Vagina (tissue), 2 donors: ENCODE measurements around the gene SYNPO2L. TPM values are rescaled to one million over a fixed set of nuclear protein-coding genes. Genes with fewer than 3 reads are reported as not detected.

ENCODE experiments used
- DNase-seq, 2 donors: peaks; one replicate each; pipeline ENCODE4 v3.0.0-alpha.2; 2017; ENCODE audit errors: extremely low spot score in 2 of 2
- H3K27ac ChIP-seq: fragments of 200-600 bp; sonication (generic); one replicate; pipeline ENCODE4 v1.5.1; 2019
- H3K27me3 ChIP-seq: fragments of 200-600 bp; sonication (generic); one replicate; pipeline ENCODE4 v1.5.1; 2019
- H3K36me3 ChIP-seq, 2 donors: fragments of 200-600 bp; sonication (generic); one replicate each; pipeline ENCODE4 v1.5.1; 2017 to 2019
- H3K4me1 ChIP-seq: fragments of 200-600 bp; sonication (generic); one replicate; pipeline ENCODE4 v1.5.1; 2019
- H3K4me3 ChIP-seq, 2 donors: fragments of 200-600 bp; sonication (generic); 1 replicate in 1 of 2; 2 replicates in 1 of 2; pipeline ENCODE4 v1.5.1; 2016 to 2019
- H3K9me3 ChIP-seq: fragments of 200-600 bp; sonication (generic); one replicate; pipeline ENCODE4 v1.5.1; 2019
- POLR2A ChIP-seq, 2 donors: fragments of 450-650 bp; IDR thresholded peaks; one replicate each; pipeline ENCODE4 v1.6.1; 2017; ENCODE audit warnings: antibody characterized with exemption in 2 of 2, mild to moderate bottlenecking in 2 of 2, moderate library complexity in 2 of 2
- POLR2AphosphoS5 ChIP-seq, 2 donors: sonication (generic); formaldehyde crosslinking; IDR thresholded peaks; one replicate each; pipeline ENCODE4 v1.9.0; 2017; ENCODE audit warnings: antibody characterized with exemption in 2 of 2, mild to moderate bottlenecking in 2 of 2, low read depth in 1 of 2; ENCODE audit not compliant: insufficient read depth in 1 of 2
- intact Hi-C: fragments of 100-400 bp; cut with DNase I; formaldehyde crosslinking; loops from one replicate; pipeline ENCODE4 v1.15.1; 2023
- total RNA-seq: library from RNA; depleted of rRNA; stranded (reverse); fragments of >200 nt; gene quantifications from one replicate; pipeline ENCODE4 v1.2.3, GENCODE V29; 2016
- TF ChIP-seq, protein P1 (sequence below), 3 experiments: fragments of 450-650 bp in 2 of 3; fragments of 200-600 bp in 1 of 3; sonication (generic) in 1 of 3; IDR thresholded peaks; one replicate each; pipeline ENCODE4 v1.5.1; 2017 to 2019; ENCODE audit warnings: antibody characterized with exemption in 3 of 3, mild to moderate bottlenecking in 2 of 3, moderate library complexity in 2 of 3

Gene SYNPO2L
- total RNA-seq, 1 donor from 2014 or later = 0.49 TPM

DNA sequence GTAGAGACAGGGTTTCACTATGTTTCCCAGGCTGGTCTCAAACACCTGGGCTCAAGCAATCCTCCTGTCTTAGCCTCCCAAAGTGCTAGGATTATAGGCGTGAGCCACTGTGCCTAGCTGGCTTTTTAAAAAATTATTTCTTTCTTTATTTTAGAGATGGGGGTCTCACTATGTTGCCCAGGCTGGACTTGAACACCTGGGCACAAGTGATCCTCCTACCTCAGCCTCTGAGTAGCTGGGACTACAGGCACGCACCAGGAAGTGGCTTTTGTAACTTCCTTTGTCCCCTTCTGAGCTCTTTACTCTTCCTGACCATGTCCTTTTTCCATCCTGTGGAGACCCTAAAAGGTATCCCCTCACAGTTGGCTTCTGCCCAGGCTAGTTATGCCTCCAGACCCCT, 12.5 kb downstream of the SYNPO2L start:
- Histone ChIP-seq H3K9me3 (no peaks in the 10 kb centered on the region), H3K27ac (no peak overlapping the region), H3K4me3 (no peak overlapping the region), H3K4me1 (peaks cover 13% of the 10 kb centered on the region), H3K27me3 (no peaks in the 10 kb centered on the region), H3K36me3 (no peaks in the 10 kb centered on the region)
- TF ChIP-seq POLR2AphosphoS5 (IDR thresholded peaks at IDR 0.05; ENCODE audit: insufficient read depth in 1 of 2, low read depth in 1 of 2) = no peak
- TF ChIP-seq POLR2A (IDR thresholded peaks at IDR 0.05) = no peak
- TF ChIP-seq, protein P1, sequence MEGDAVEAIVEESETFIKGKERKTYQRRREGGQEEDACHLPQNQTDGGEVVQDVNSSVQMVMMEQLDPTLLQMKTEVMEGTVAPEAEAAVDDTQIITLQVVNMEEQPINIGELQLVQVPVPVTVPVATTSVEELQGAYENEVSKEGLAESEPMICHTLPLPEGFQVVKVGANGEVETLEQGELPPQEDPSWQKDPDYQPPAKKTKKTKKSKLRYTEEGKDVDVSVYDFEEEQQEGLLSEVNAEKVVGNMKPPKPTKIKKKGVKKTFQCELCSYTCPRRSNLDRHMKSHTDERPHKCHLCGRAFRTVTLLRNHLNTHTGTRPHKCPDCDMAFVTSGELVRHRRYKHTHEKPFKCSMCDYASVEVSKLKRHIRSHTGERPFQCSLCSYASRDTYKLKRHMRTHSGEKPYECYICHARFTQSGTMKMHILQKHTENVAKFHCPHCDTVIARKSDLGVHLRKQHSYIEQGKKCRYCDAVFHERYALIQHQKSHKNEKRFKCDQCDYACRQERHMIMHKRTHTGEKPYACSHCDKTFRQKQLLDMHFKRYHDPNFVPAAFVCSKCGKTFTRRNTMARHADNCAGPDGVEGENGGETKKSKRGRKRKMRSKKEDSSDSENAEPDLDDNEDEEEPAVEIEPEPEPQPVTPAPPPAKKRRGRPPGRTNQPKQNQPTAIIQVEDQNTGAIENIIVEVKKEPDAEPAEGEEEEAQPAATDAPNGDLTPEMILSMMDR (IDR thresholded peaks at IDR 0.05) = no peak
- DNase-seq = no peak
- intact Hi-C loops = loop anchor here (2.0 kb wide), 1 partner anchor 113 kb away; no protein-coding TSS in a partner anchor

DNA sequence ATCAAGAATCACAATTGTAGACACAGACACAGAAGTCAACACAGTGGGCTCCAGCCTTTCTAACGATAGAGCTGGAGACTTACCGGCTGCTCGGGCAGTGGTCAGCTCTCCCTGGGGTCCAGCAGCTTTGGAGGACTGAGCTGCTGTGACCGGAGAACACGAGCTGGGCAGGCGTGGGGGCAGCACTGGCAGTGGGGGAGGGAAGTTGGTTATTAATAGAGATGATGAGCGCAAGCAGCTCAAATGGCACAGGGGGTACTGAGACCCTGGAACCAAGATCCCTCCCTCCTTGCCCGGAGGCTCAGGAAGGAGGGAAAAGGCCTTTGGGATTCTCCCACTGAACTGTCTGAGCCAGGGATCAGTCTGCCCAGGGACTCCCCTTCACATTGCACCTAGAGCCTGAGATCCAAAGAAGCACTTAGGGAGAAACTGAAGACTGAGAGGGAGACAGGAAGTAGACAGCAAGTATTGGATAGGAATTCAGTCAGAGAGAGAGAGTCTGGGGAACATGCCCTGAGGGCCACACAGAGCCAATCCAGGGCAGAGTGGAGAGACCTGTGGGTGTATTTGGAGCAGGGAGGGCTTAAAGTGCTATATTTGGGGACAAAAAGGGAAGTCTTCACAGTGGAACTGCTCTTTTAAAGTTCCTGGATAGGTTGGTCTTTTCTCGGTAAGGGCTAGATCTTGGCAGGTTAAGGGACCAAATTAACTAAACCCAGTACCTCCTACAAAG, 14.3 kb downstream of the SYNPO2L start, which contains the start of gene MYOZ1:
Gene MYOZ1, minus strand, starts transcription at position 147 of the 733 bp plus-strand sequence. CDS start 1,457 bp downstream, outside the sequence.
- intact Hi-C loops = loop anchor here (2.0 kb wide), 1 partner anchor 111 kb away; no protein-coding TSS in a partner anchor
- H3K27me3 ChIP-seq = no peaks in the 10 kb centered on the region
- no peak within 1 kb of the TSS for H3K27ac ChIP-seq

DNA sequence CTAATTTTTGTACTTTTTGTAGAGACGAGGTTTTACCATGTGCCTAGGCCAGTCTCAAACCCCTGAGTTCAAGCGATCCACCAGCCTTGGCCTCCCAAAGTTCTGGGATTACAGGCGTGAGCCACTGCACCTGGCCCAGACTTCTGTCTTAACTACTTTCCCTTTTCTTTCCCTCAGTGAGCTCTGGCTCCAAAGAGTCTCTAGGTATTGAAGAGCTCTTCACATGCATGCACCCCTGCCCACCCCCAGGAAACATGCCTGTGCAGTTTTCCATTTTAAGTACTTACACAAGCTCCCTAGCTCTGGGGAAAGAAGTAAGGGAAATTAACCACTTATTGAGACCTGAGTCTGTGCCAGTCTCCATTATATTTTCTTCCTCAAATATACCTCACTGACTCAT, 16.5 kb downstream of the SYNPO2L start:
- H3K27me3 ChIP-seq = no peaks in the 10 kb centered on the region
- no peaks in the 10 kb centered on the region for H3K4me1 ChIP-seq
- H3K9me3 ChIP-seq = no peaks in the 10 kb centered on the region
- H3K27ac ChIP-seq = no peak overlapping the region
- H3K36me3 ChIP-seq = no peaks in the 10 kb centered on the region
- TF ChIP-seq POLR2A (IDR thresholded peaks at IDR 0.05) = no peak
- TF ChIP-seq POLR2AphosphoS5 (IDR thresholded peaks at IDR 0.05; ENCODE audit: insufficient read depth in 1 of 2, low read depth in 1 of 2) = no peak
- TF ChIP-seq, protein P1 (IDR thresholded peaks at IDR 0.05) = no peak
- H3K4me3 ChIP-seq = no peak overlapping the region
- intact Hi-C loops = no loop called here
- no peak for DNase-seq

More for the DNA sequence above, 14.3 kb downstream of the SYNPO2L start, which contains the start of gene MYOZ1:
- DNase-seq = no peak
- Histone ChIP-seq H3K36me3 (no peaks in the 10 kb centered on the region), H3K4me1 (no peaks in the 10 kb centered on the region), H3K9me3 (no peaks in the 10 kb centered on the region), H3K4me3 (no peak within 1 kb of the TSS)
- TF ChIP-seq POLR2A (IDR thresholded peaks at IDR 0.05) = no peak
- no peak for TF ChIP-seq POLR2AphosphoS5 (IDR thresholded peaks at IDR 0.05; ENCODE audit: insufficient read depth in 1 of 2, low read depth in 1 of 2)

DNA sequence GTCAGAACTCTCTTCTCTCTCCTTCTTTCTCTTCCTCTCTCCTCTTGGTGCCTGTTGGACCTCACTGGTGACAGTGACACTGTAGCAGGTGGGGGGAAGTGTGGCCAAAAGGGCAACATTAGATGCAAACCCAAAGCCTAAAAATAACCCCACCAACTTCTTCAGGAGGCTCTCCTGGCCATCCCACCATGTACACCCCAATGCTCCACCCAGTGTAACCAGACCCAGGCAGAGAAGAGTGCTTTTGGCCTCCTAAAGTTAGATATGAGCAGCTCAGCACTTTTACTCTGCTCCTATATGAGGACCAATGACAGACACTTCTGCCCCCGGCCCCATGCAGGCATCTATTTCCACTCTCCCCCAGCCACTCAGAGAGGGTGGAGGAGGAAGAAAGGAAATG, 20.0 kb downstream of the SYNPO2L start:
- intact Hi-C loops = no loop called here
- TF ChIP-seq POLR2A (IDR thresholded peaks at IDR 0.05) = no peak
- no peak for TF ChIP-seq POLR2AphosphoS5 (IDR thresholded peaks at IDR 0.05; ENCODE audit: insufficient read depth in 1 of 2, low read depth in 1 of 2)
- TF ChIP-seq, protein P1 (IDR thresholded peaks at IDR 0.05) = no peak
- Histone ChIP-seq H3K4me1 (no peaks in the 10 kb centered on the region), H3K27me3 (no peaks in the 10 kb centered on the region), H3K4me3 (no peak overlapping the region), H3K9me3 (no peaks in the 10 kb centered on the region), H3K36me3 (no peaks in the 10 kb centered on the region), H3K27ac (no peak overlapping the region)
- DNase-seq = no peak

DNA sequence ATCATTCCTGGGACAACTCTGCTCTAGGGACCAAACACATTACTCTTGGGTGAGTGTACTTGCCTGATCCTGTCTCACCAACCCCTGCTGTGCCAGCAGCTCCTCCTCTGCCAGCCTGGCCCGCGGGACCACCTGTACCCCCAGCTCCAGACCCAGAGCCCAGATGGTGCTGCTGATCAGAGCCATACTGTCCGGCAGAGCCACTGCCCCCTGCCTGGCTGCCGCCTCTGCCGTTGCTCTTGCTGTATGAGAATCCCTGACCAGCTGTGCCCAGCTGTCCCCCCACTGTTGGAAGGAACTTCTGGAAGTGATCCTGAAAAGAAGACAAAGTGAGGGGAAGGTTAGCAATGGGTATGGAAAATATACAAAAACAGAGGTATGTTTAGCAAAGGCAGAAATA, 21.4 kb downstream of the SYNPO2L start:
- intact Hi-C loops = no loop called here
- Histone ChIP-seq H3K4me1 (no peaks in the 10 kb centered on the region), H3K4me3 (no peak overlapping the region), H3K27me3 (no peaks in the 10 kb centered on the region), H3K36me3 (no peaks in the 10 kb centered on the region), H3K9me3 (no peaks in the 10 kb centered on the region), H3K27ac (no peak overlapping the region)
- no peak for DNase-seq
- TF ChIP-seq POLR2AphosphoS5 (IDR thresholded peaks at IDR 0.05; ENCODE audit: insufficient read depth in 1 of 2, low read depth in 1 of 2) (no peak), POLR2A (IDR thresholded peaks at IDR 0.05) (no peak)
- TF ChIP-seq, protein P1 (IDR thresholded peaks at IDR 0.05) = no peak
